ENCODE data around the gene ANGPTL4. TPM values are rescaled to one million over a fixed set of nuclear protein-coding genes. Genes with fewer than 3 reads are reported as not detected.
"Not testable (repeated sequence)": the region's sequence is repeated elsewhere in the genome, so short reads cannot be mapped to it uniquely, and the experiment has no call there.

ANGPTL4 gene
- total RNA-seq, 2 donors from 2014 or later, result 32.6 to 69.1 TPM

- H3K36me3 ChIP-seq, result no peaks in the 10 kb centered on the region
- no peak for TF ChIP-seq CTCF (IDR thresholded peaks at IDR 0.05)
- H3K4me3 ChIP-seq, result no peak overlapping the region
- H3K4me1 ChIP-seq, result peaks cover 0 to 34% of the 10 kb centered on the region in 2 donors
- H3K27me3 ChIP-seq, result peaks cover 9 to 10% of the 10 kb centered on the region in 2 donors
- no peaks in the 10 kb centered on the region for H3K9me3 ChIP-seq
- no peak for DNase-seq (ENCODE audit: low spot score)
- no peak overlapping the region for H3K27ac ChIP-seq
These were observed 26.2 kb upstream of the ANGPTL4 start for GRCh38 chr19:8337728-8338127.

GRCh38 chr19:8338835-8339234 is 25.1 kb upstream of the ANGPTL4 start:
- no peak overlapping the region for H3K4me3 ChIP-seq
- no peak for DNase-seq (ENCODE audit: low spot score)
- no peak overlapping the region for H3K27ac ChIP-seq
- H3K9me3 ChIP-seq, result no peaks in the 10 kb centered on the region
- no peaks in the 10 kb centered on the region for H3K36me3 ChIP-seq
- H3K27me3 ChIP-seq, result peaks cover 2 to 10% of the 10 kb centered on the region in 2 donors
- peaks cover 0 to 33% of the 10 kb centered on the region in 2 donors for H3K4me1 ChIP-seq
- TF ChIP-seq CTCF (IDR thresholded peaks at IDR 0.05), result no peak

GRCh38 chr19:8340341-8341096 is 23.4 kb upstream of the ANGPTL4 start:
- DNase-seq (ENCODE audit: low spot score), result peak; percentile 73
- no peak for TF ChIP-seq CTCF (IDR thresholded peaks at IDR 0.05)
- Histone ChIP-seq H3K36me3 (no peaks in the 10 kb centered on the region), H3K4me3 (peak overlapping the region in 1 of 2 donors; percentile 9), H3K27me3 (no peaks in the 10 kb centered on the region), H3K9me3 (no peaks in the 10 kb centered on the region), H3K27ac (peak overlapping the region; percentile 66 to 87), H3K4me1 (peaks cover 0 to 23% of the 10 kb centered on the region in 2 donors)

GRCh38 chr19:8341504-8341903 is 22.5 kb upstream of the ANGPTL4 start:
- H3K9me3 ChIP-seq; H3K36me3 ChIP-seq; DNase-seq (ENCODE audit: low spot score); H3K27me3 ChIP-seq: not testable (repeated sequence)
- peaks cover 0 to 17% of the 10 kb centered on the region in 2 donors for H3K4me1 ChIP-seq
- peak overlapping the region; percentile 66 to 87 for H3K27ac ChIP-seq
- peak overlapping the region in 1 of 2 donors; percentile 61 for H3K4me3 ChIP-seq

- Histone ChIP-seq H3K27me3 (no peaks in the 10 kb centered on the region), H3K9me3 (no peaks in the 10 kb centered on the region), H3K36me3 (no peaks in the 10 kb centered on the region), H3K27ac (peak overlapping the region; percentile 66 to 87), H3K4me1 (peaks cover 0 to 17% of the 10 kb centered on the region in 2 donors), H3K4me3 (peak overlapping the region; percentile 42 to 61)
- no peak for DNase-seq (ENCODE audit: low spot score)
- no peak for TF ChIP-seq CTCF (IDR thresholded peaks at IDR 0.05)
These were observed 21.7 kb upstream of the ANGPTL4 start for GRCh38 chr19:8342316-8342683.

GRCh38 chr19:8342684-8343482 is 21.1 kb upstream of the ANGPTL4 start, which contains the start of gene KANK3:
Gene KANK3, minus strand, starts transcription at chr19:8343262. Its CDS starts 5,434 bp downstream, at chr19:8337828.
- Histone ChIP-seq H3K4me1 (peaks cover 0 to 22% of the 10 kb centered on the region in 2 donors), H3K4me3 (peak within 1 kb of the TSS; percentile 42 to 61), H3K36me3 (no peaks in the 10 kb centered on the region), H3K27ac (peak within 1 kb of the TSS; percentile 66 to 87), H3K27me3 (no peaks in the 10 kb centered on the region), H3K9me3 (no peaks in the 10 kb centered on the region)
- peak; percentile 95 for DNase-seq (ENCODE audit: low spot score)
- no peak for TF ChIP-seq CTCF (IDR thresholded peaks at IDR 0.05)

Measured in right atrium auricular region (tissue), 2 donors.